Transverse colon (tissue), 4 donors: ENCODE measurements around the gene HNRNPU. TPM values are rescaled to one million over a fixed set of nuclear protein-coding genes. Genes with fewer than 3 reads are reported as not detected.

Source experiments
- DNase-seq: peaks from one replicate; pipeline ENCODE4 v3.0.0-alpha.2; 2019
- H3K27ac ChIP-seq, 4 donors: fragments of 200-600 bp; sonication (generic); 2 replicates each; pipeline ENCODE4 v1.5.1; 2016 to 2018; ENCODE audit warnings: inconsistent platforms in 4 of 4
- H3K27me3 ChIP-seq: fragments of 200-600 bp; sonication (generic); 2 replicates; pipeline ENCODE4 v1.5.1; 2017; ENCODE audit warnings: inconsistent platforms
- H3K36me3 ChIP-seq, 4 donors: fragments of 200-600 bp; sonication (generic); 2 replicates each; pipeline ENCODE4 v1.5.1; 2017 to 2019; ENCODE audit warnings: inconsistent platforms in 4 of 4
- H3K4me1 ChIP-seq, 4 donors: fragments of 200-600 bp; sonication (generic); 2 replicates each; pipeline ENCODE4 v1.5.1; 2017 to 2020; ENCODE audit warnings: inconsistent platforms in 4 of 4
- H3K4me3 ChIP-seq, 4 donors: fragments of 200-600 bp; sonication (generic); 1 replicate in 1 of 4; 2 replicates in 3 of 4; pipeline versions ENCODE4 v1.5.1 to v1.6.1; 2017 to 2019; ENCODE audit warnings: inconsistent platforms in 4 of 4
- H3K9me3 ChIP-seq, 2 donors: fragments of 200-600 bp; sonication (generic); 2 replicates each; pipeline ENCODE4 v1.5.1; 2017 to 2019; ENCODE audit warnings: inconsistent platforms in 2 of 2
- CTCF ChIP-seq, 5 experiments: fragments of 200-600 bp in 3 of 5; fragments of 450-650 bp in 2 of 5; sonication (generic) in 3 of 5; IDR thresholded peaks; 1 replicate in 2 of 5; 2 replicates in 3 of 5; pipeline ENCODE4 v1.5.1; 2016 to 2017; ENCODE audit warnings: antibody characterized with exemption in 5 of 5, inconsistent platforms in 3 of 5, mild to moderate bottlenecking in 2 of 5, moderate library complexity in 1 of 5
- EP300 ChIP-seq: sonication (generic); formaldehyde crosslinking; IDR thresholded peaks from one replicate; pipeline ENCODE4 v1.6.1; 2017; ENCODE audit warnings: antibody characterized with exemption, low read depth
- POLR2A ChIP-seq: fragments of 450-650 bp; IDR thresholded peaks from one replicate; pipeline ENCODE4 v1.6.1; 2016; ENCODE audit warnings: antibody characterized with exemption, mild to moderate bottlenecking, moderate library complexity
- POLR2AphosphoS5 ChIP-seq, 3 donors: sonication (generic); formaldehyde crosslinking; IDR thresholded peaks; one replicate each; pipeline ENCODE4 v1.6.1; 2016; ENCODE audit warnings: antibody characterized with exemption in 3 of 3
- WGBS, 2 donors: methylation state at CpG; one replicate each; pipeline ENCODE4 v1.1.5; 2018; ENCODE audit warnings: low coverage in 1 of 2; 5-methylcytosine and 5-hydroxymethylcytosine counted together
- in situ Hi-C, 4 donors: fragments of 200-750 bp; cut with MboI; loops; one replicate each; pipeline versions ENCODE4 v1.15.0 to v1.15.1; 2017; ENCODE audit warnings: low sequenced_read_pairs in 3 of 4, low pct_ligation_motif_present in 1 of 4, low pct_unique_long_range_greater_than_20kb in 1 of 4
- intact Hi-C: fragments of 100-400 bp; cut with DNase I; formaldehyde crosslinking; loops from one replicate; pipeline ENCODE4 v1.15.1; 2023; ENCODE audit warnings: low total_unique reads
- total RNA-seq, 4 donors: library from RNA; depleted of rRNA; stranded (reverse); fragments of >200 nt; gene quantifications; one replicate each; pipeline ENCODE4 v1.1.0, GENCODE V29; 2016

The HNRNPU gene
- total RNA-seq, 4 donors from 2014 or later: 223 to 364 (median 237) TPM

DNA sequence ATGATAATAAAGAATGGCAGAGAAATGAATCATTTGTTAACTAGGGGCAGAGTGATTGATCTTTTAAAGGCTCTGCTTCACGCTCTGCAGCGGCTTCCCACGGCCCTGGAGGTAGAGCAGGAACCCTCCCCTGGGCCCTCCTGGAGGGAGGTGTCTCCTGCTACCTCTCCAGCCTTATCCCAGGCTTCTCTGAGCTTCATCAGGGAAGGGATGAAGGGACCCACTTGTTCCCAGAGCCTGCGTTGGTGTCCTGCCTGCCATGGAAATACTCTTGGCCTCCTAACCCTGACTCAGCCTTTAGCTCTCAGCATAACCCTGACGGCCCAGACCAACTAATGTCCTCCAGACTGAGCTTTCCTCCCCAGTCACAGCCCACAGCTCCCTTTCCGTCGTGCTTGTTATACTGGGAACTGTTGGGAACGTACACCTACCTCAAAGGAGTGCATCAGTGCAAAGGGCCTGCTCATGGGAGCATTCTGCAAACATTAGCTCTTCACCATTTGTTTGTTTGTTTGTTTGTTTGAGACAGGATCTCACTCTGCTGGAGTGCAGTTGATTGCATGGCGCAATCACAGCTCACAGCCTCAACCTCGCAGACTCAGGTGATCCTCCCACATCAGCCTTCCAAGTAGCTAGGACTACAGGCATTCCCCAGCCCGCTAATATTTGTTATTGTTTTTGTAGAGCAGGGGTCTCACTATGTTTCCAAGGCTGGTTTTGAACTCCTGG, 17.4 kb upstream of the HNRNPU start:
- intact Hi-C loops: no loop called here

GRCh38 chr1:244878681-244879080, 14.3 kb upstream of the HNRNPU start:
- no peak for DNase-seq
- H3K27ac ChIP-seq: no peak overlapping the region
- H3K4me1 ChIP-seq: no peaks in the 10 kb centered on the region
- no peaks in the 10 kb centered on the region for H3K36me3 ChIP-seq
- TF ChIP-seq POLR2AphosphoS5 (IDR thresholded peaks at IDR 0.05) (no peak), CTCF (IDR thresholded peaks at IDR 0.05) (no peak)
- no peaks in the 10 kb centered on the region for H3K9me3 ChIP-seq
- no peaks in the 10 kb centered on the region for H3K27me3 ChIP-seq
- WGBS, 2 donors: 94 to 100% methylated on average over 5 of the region's 5 CpGs
- in situ Hi-C loops: no loop called here
- intact Hi-C loops: no loop called here
- H3K4me3 ChIP-seq: no peak overlapping the region

More for the DNA sequence above, 17.4 kb upstream of the HNRNPU start:
- WGBS, 2 donors: 85 to 94% methylated on average over 6 to 11 of the region's 11 CpGs
- Histone ChIP-seq H3K9me3 (no peaks in the 10 kb centered on the region), H3K4me3 (no peak overlapping the region), H3K36me3 (no peaks in the 10 kb centered on the region), H3K27me3 (no peaks in the 10 kb centered on the region), H3K4me1 (no peaks in the 10 kb centered on the region), H3K27ac (no peak overlapping the region)
- in situ Hi-C loops: no loop called here
- no peak for DNase-seq
- no peak for TF ChIP-seq POLR2A
- TF ChIP-seq CTCF (IDR thresholded peaks at IDR 0.05): no peak
- TF ChIP-seq POLR2AphosphoS5 (IDR thresholded peaks at IDR 0.05): no peak
- TF ChIP-seq EP300: no peak

- no peak overlapping the region for H3K4me3 ChIP-seq
- 90 to 93% methylated on average over 6 to 8 of the region's 8 CpGs for WGBS, 2 donors
- H3K36me3 ChIP-seq: no peaks in the 10 kb centered on the region
- in situ Hi-C loops: no loop called here
- no peak for TF ChIP-seq POLR2A
- TF ChIP-seq POLR2AphosphoS5 (IDR thresholded peaks at IDR 0.05): no peak
- no peak for TF ChIP-seq EP300
- TF ChIP-seq CTCF (IDR thresholded peaks at IDR 0.05): no peak
- H3K4me1 ChIP-seq: no peaks in the 10 kb centered on the region
- intact Hi-C loops: no loop called here
- no peaks in the 10 kb centered on the region for H3K9me3 ChIP-seq
- no peaks in the 10 kb centered on the region for H3K27me3 ChIP-seq
- no peak for DNase-seq
- no peak overlapping the region for H3K27ac ChIP-seq
These were observed 12.0 kb upstream of the HNRNPU start for GRCh38 chr1:244876228-244876910.

DNA sequence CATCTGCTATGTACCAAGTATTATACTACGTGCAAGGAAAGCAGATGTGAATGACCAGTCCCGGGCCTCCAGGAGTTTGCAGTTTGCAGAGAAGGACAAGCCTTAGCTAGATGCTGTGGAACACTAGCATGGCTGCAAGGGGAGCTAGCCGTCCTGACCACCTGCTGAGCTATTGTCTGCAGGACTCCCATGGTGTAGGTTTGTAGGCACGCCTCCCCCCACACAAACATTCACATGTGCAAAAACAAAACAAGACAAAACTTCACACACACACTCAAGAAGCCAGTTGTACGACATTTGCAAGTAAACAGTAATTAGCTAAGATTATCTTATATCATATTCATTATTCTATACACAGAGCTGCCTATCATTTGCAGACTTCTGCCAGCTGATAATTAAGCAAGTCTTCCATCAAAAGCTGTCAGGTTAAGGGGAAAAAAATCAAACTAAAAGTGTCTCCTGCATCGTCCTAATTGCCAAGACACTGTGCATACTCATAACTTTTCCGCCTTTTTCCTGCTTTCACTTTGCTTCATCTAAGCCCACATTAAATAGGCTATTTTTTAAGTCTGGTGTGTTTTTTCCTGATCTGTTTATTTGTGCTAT, 10.7 kb upstream of the HNRNPU start:
- H3K4me1 ChIP-seq: no peaks in the 10 kb centered on the region
- DNase-seq: no peak
- H3K4me3 ChIP-seq: no peak overlapping the region
- intact Hi-C loops (no loop called here), in situ Hi-C loops (no loop called here)
- no peaks in the 10 kb centered on the region for H3K36me3 ChIP-seq
- no peaks in the 10 kb centered on the region for H3K27me3 ChIP-seq
- TF ChIP-seq POLR2AphosphoS5 (IDR thresholded peaks at IDR 0.05) (no peak), POLR2A (no peak), CTCF (IDR thresholded peaks at IDR 0.05) (no peak), EP300 (no peak)
- H3K9me3 ChIP-seq: no peaks in the 10 kb centered on the region
- WGBS, 2 donors: 86 to 88% methylated on average over 5 to 7 of the region's 7 CpGs
- H3K27ac ChIP-seq: no peak overlapping the region
